GM12892 (cell line): ENCODE results near the gene IQGAP2.

ENCODE experiments used
- DNase-seq: peaks from one replicate; pipeline ENCODE4 v3.0.0; 2011; ENCODE audit not compliant: insufficient read length
- FAIRE-seq: peaks from 2 replicates; lab custom pipeline; 2011; peaks lifted over from hg19 to GRCh38; lab: Jason Lieb, UNC
- POLR2A ChIP-seq: IDR thresholded peaks from 2 replicates; pipeline ENCODE4 v1.6.1; 2011; ENCODE audit warnings: low read depth, low read length, control low read depth
- POLR2AphosphoS5 ChIP-seq: IDR thresholded peaks from 2 replicates; pipeline ENCODE4 v1.6.1; 2011; ENCODE audit warnings: low read depth, low read length, control low read depth
- TAF1 ChIP-seq: IDR thresholded peaks from 2 replicates; pipeline ENCODE4 v1.6.1; 2011; ENCODE audit warnings: low read depth, mild to moderate bottlenecking, control low read depth, low read length, borderline replicate concordance

The IQGAP2 gene

GRCh38 chr5:76376148-76376865, 26.8 kb upstream of the IQGAP2 start:
- DNase-seq (no peak), FAIRE-seq (no peak)
- TF ChIP-seq TAF1 = no peak
- no peak for TF ChIP-seq POLR2AphosphoS5
- TF ChIP-seq POLR2A = no peak

GRCh38 chr5:76376866-76377230, 26.2 kb upstream of the IQGAP2 start:
- TF ChIP-seq POLR2AphosphoS5 (no peak), POLR2A (no peak), TAF1 (no peak)
- FAIRE-seq = no peak
- no peak for DNase-seq

GRCh38 chr5:76378355-76378754, 24.7 kb upstream of the IQGAP2 start:
- TF ChIP-seq POLR2A = no peak
- no peak for DNase-seq
- FAIRE-seq = no peak

- no peak for TF ChIP-seq POLR2AphosphoS5
- TF ChIP-seq TAF1 = no peak
- no peak for TF ChIP-seq POLR2A
- no peak for FAIRE-seq
- DNase-seq = no peak
Observed at GRCh38 chr5:76379316-76379715, 23.8 kb upstream of the IQGAP2 start.

GRCh38 chr5:76379855-76380254, 23.2 kb upstream of the IQGAP2 start:
- FAIRE-seq = no peak
- TF ChIP-seq TAF1 = no peak
- no peak for TF ChIP-seq POLR2AphosphoS5
- TF ChIP-seq POLR2A = no peak
- no peak for DNase-seq

GRCh38 chr5:76380346-76381066, 22.6 kb upstream of the IQGAP2 start:
- DNase-seq = no peak
- FAIRE-seq = no peak
- no peak for TF ChIP-seq POLR2A
- no peak for TF ChIP-seq POLR2AphosphoS5

- DNase-seq = no peak
- FAIRE-seq = no peak
- TF ChIP-seq POLR2A = no peak
- no peak for TF ChIP-seq TAF1
- no peak for TF ChIP-seq POLR2AphosphoS5
Observed at GRCh38 chr5:76383126-76383832, 19.8 kb upstream of the IQGAP2 start.

GRCh38 chr5:76384189-76384588, 18.9 kb upstream of the IQGAP2 start:
- no peak for DNase-seq
- no peak for TF ChIP-seq TAF1
- no peak for TF ChIP-seq POLR2AphosphoS5
- TF ChIP-seq POLR2A = no peak
- no peak for FAIRE-seq

GRCh38 chr5:76384705-76385104, 18.4 kb upstream of the IQGAP2 start:
- FAIRE-seq (no peak), DNase-seq (no peak)
- TF ChIP-seq POLR2A = no peak
- TF ChIP-seq TAF1 = no peak
- no peak for TF ChIP-seq POLR2AphosphoS5

- FAIRE-seq (no peak), DNase-seq (no peak)
- TF ChIP-seq POLR2A = no peak
- no peak for TF ChIP-seq TAF1
- TF ChIP-seq POLR2AphosphoS5 = no peak
Observed at GRCh38 chr5:76385540-76385939, 17.5 kb upstream of the IQGAP2 start.

GRCh38 chr5:76386360-76386759, 16.7 kb upstream of the IQGAP2 start:
- DNase-seq (no peak), FAIRE-seq (no peak)
- TF ChIP-seq TAF1 (no peak), POLR2A (no peak), POLR2AphosphoS5 (no peak)

GRCh38 chr5:76388236-76388635, 14.8 kb upstream of the IQGAP2 start:
- no peak for FAIRE-seq
- TF ChIP-seq POLR2A = no peak
- TF ChIP-seq POLR2AphosphoS5 = no peak
- TF ChIP-seq TAF1 = no peak
- no peak for DNase-seq
